ENCODE data around the gene TIPARP. TPM values are rescaled to one million over a fixed set of nuclear protein-coding genes. Genes with fewer than 3 reads are reported as not detected.
"Not testable (repeated sequence)": the region's sequence is repeated elsewhere in the genome, so short reads cannot be mapped to it uniquely, and the experiment has no call there.

TIPARP gene
- total and polyA plus RNA-seq, 2 donors (not counting 1 experiment from before 2014, with no cell fraction given): 8.6 to 22.1 TPM

DNA sequence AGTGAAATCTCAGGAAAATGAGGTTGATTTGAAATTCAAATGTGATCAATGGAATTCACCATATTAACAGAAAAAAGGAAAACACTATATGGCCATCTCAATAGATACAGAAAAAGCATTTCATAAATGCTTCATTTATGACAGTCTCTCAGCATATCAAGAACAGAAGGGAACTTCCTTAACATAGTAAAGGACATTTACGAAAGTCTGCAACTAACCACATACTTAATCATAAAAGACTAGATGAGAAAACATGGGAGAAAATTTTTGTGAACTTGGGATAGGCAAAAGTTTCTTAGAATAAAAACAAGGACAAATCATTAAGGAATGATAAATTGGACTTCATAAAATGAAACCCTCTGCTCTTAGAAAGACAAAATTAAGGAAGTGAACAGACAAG is 24.7 kb upstream of the TIPARP start:
- Histone ChIP-seq H3K4me2 (ENCODE audit: extremely low read depth, insufficient read depth, low read length) (no peak overlapping the region), H4K20me1 (ENCODE audit: control insufficient read depth, extremely low read depth, insufficient read depth, low read length) (no peaks in the 10 kb centered on the region), H3K4me3 (replicated peaks in 1 of 4; ENCODE audit: control extremely low read depth in 1 of 4, insufficient read depth in 1 of 4, low read depth in 3 of 4, low read length in 4 of 4) (no peak overlapping the region), H3K27me3 (ENCODE audit: control insufficient read depth, insufficient read depth, low read length) (no peaks in the 10 kb centered on the region), H3K79me2 (ENCODE audit: control insufficient read depth, insufficient read depth, low read length) (no peaks in the 10 kb centered on the region), H2AFZ (ENCODE audit: low read length) (no peak overlapping the region), H3K27ac (ENCODE audit: insufficient read depth, low read length) (no peak overlapping the region), H3K36me3 (ENCODE audit: control insufficient read depth, insufficient read depth, low read length) (no peaks in the 10 kb centered on the region), H3K9ac (ENCODE audit: insufficient read depth, low read length) (no peak overlapping the region), H3K9me3 (ENCODE audit: control insufficient read depth, insufficient read depth, low read depth, low read length) (no peaks in the 10 kb centered on the region), H3K4me1 (ENCODE audit: control insufficient read depth, extremely low read depth, insufficient read depth, low read length) (no peaks in the 10 kb centered on the region)
- DNase-seq (ENCODE audit: low read depth in 2 of 2): no peak
- TF ChIP-seq, protein P1, sequence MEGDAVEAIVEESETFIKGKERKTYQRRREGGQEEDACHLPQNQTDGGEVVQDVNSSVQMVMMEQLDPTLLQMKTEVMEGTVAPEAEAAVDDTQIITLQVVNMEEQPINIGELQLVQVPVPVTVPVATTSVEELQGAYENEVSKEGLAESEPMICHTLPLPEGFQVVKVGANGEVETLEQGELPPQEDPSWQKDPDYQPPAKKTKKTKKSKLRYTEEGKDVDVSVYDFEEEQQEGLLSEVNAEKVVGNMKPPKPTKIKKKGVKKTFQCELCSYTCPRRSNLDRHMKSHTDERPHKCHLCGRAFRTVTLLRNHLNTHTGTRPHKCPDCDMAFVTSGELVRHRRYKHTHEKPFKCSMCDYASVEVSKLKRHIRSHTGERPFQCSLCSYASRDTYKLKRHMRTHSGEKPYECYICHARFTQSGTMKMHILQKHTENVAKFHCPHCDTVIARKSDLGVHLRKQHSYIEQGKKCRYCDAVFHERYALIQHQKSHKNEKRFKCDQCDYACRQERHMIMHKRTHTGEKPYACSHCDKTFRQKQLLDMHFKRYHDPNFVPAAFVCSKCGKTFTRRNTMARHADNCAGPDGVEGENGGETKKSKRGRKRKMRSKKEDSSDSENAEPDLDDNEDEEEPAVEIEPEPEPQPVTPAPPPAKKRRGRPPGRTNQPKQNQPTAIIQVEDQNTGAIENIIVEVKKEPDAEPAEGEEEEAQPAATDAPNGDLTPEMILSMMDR (conservative IDR thresholded peaks at IDR 0.05 in 1 of 2, IDR thresholded peaks at IDR 0.05 in 1 of 2; ENCODE audit: low read depth in 1 of 2, low read length in 2 of 2): no peak
- no peak for TF ChIP-seq EZH2 (IDR thresholded peaks at IDR 0.05; ENCODE audit: low read length, missing control alignments)

DNA sequence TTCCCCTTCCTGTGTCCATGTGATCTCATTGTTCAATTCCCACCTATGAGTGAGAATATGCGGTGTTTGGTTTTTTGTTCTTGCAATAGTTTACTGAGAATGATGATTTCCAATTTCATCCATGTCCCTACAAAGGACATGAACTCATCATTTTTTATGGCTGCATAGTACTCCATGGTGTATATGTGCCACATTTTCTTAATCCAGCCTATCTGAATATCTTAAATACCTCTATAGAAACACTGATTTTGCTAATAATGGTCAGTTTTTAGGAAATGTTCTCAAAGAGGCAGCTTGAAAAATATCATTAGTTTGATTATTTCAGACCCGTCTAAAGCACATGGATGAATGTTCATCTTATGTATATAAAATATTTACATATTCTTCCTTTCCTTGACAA is 21.7 kb upstream of the TIPARP start:
- H2AFZ ChIP-seq (ENCODE audit: low read length); H4K20me1 ChIP-seq (ENCODE audit: control insufficient read depth, extremely low read depth, insufficient read depth, low read length); H3K4me2 ChIP-seq (ENCODE audit: extremely low read depth, insufficient read depth, low read length); DNase-seq (ENCODE audit: low read depth in 2 of 2); H3K79me2 ChIP-seq (ENCODE audit: control insufficient read depth, insufficient read depth, low read length); H3K4me3 ChIP-seq (replicated peaks in 1 of 4; ENCODE audit: control extremely low read depth in 1 of 4, insufficient read depth in 1 of 4, low read depth in 3 of 4, low read length in 4 of 4); H3K27ac ChIP-seq (ENCODE audit: insufficient read depth, low read length); H3K9me3 ChIP-seq (ENCODE audit: control insufficient read depth, insufficient read depth, low read depth, low read length); H3K9ac ChIP-seq (ENCODE audit: insufficient read depth, low read length); H3K4me1 ChIP-seq (ENCODE audit: control insufficient read depth, extremely low read depth, insufficient read depth, low read length); H3K27me3 ChIP-seq (ENCODE audit: control insufficient read depth, insufficient read depth, low read length); H3K36me3 ChIP-seq (ENCODE audit: control insufficient read depth, insufficient read depth, low read length): not testable (repeated sequence)

DNA sequence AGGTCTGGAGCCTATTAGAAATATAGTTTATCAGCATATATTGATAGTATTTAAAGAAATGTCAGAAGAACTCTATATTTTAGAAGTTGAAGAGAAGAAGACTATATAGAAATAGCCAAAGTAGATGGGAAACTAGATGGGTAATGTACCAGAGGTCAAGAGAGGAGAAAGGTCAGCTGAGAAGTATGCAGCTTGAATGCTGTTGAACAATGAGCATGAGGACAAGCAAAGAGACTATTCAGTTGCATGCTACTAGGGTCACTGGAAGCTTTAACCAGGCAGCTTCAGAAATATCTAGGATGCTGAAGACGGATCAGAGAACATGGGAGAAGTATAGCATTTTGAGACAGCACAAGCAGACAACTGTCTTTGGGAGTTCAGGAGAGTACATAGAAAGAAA is 19.6 kb upstream of the TIPARP start:
- no peaks in the 10 kb centered on the region for H3K9me3 ChIP-seq (ENCODE audit: control insufficient read depth, insufficient read depth, low read depth, low read length)
- H3K36me3 ChIP-seq (ENCODE audit: control insufficient read depth, insufficient read depth, low read length): no peaks in the 10 kb centered on the region
- no peaks in the 10 kb centered on the region for H3K79me2 ChIP-seq (ENCODE audit: control insufficient read depth, insufficient read depth, low read length)
- H3K27ac ChIP-seq (ENCODE audit: insufficient read depth, low read length): no peak overlapping the region
- no peaks in the 10 kb centered on the region for H3K27me3 ChIP-seq (ENCODE audit: control insufficient read depth, insufficient read depth, low read length)
- H3K4me1 ChIP-seq (ENCODE audit: control insufficient read depth, extremely low read depth, insufficient read depth, low read length): no peaks in the 10 kb centered on the region
- H4K20me1 ChIP-seq (ENCODE audit: control insufficient read depth, extremely low read depth, insufficient read depth, low read length): no peaks in the 10 kb centered on the region
- no peak overlapping the region for H2AFZ ChIP-seq (ENCODE audit: low read length)
- no peak overlapping the region for H3K4me2 ChIP-seq (ENCODE audit: extremely low read depth, insufficient read depth, low read length)
- no peak overlapping the region for H3K9ac ChIP-seq (ENCODE audit: insufficient read depth, low read length)
- no peak for TF ChIP-seq EZH2 (IDR thresholded peaks at IDR 0.05; ENCODE audit: low read length, missing control alignments)
- DNase-seq (ENCODE audit: low read depth in 2 of 2): no peak
- no peak overlapping the region for H3K4me3 ChIP-seq (replicated peaks in 1 of 4; ENCODE audit: control extremely low read depth in 1 of 4, insufficient read depth in 1 of 4, low read depth in 3 of 4, low read length in 4 of 4)

DNA sequence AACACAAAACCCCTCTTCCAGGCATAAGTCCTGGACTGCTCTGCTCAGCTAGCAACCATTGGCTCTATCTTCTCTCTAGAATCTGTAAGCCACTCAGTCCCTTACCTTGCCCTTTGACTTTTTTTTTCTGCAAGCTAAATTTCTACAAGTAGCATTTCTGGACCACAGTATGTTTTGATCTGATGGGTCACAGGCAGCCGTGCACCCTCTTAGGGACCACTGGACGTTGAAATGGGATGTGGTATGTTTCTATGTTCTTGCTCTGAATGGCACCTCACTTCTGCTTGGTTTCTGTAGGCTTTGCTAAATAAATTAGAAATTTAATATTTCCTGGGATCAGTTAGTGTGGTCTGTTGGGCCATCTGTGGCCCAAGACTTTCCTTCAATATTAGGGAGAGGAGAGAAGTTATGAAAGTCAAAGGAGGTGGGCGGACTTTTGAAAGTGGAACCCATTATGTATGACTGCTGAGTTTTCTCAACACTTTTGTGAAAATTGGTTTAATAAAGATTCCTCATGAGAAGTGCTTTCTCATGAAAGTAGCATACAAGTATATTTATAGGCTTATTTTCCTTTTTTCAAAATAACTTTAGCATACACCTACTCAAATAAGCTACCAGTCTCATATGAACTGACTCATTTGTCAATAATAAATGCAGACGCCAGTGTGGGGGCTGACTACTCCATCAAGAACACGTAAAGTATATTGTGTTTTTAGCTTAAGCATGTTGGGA is 18.4 kb upstream of the TIPARP start:
- Histone ChIP-seq H3K4me1 (ENCODE audit: control insufficient read depth, extremely low read depth, insufficient read depth, low read length) (no peaks in the 10 kb centered on the region), H3K36me3 (ENCODE audit: control insufficient read depth, insufficient read depth, low read length) (no peaks in the 10 kb centered on the region), H3K4me3 (replicated peaks in 1 of 4; ENCODE audit: control extremely low read depth in 1 of 4, insufficient read depth in 1 of 4, low read depth in 3 of 4, low read length in 4 of 4) (no peak overlapping the region), H3K4me2 (ENCODE audit: extremely low read depth, insufficient read depth, low read length) (no peak overlapping the region), H3K9me3 (ENCODE audit: control insufficient read depth, insufficient read depth, low read depth, low read length) (no peaks in the 10 kb centered on the region), H3K27me3 (ENCODE audit: control insufficient read depth, insufficient read depth, low read length) (no peaks in the 10 kb centered on the region), H2AFZ (ENCODE audit: low read length) (no peak overlapping the region), H4K20me1 (ENCODE audit: control insufficient read depth, extremely low read depth, insufficient read depth, low read length) (no peaks in the 10 kb centered on the region), H3K27ac (ENCODE audit: insufficient read depth, low read length) (no peak overlapping the region), H3K79me2 (ENCODE audit: control insufficient read depth, insufficient read depth, low read length) (no peaks in the 10 kb centered on the region), H3K9ac (ENCODE audit: insufficient read depth, low read length) (no peak overlapping the region)
- no peak for DNase-seq (ENCODE audit: low read depth in 2 of 2)
- TF ChIP-seq EZH2 (IDR thresholded peaks at IDR 0.05; ENCODE audit: low read length, missing control alignments): no peak
